VCaP (cell line): ENCODE measurements around the gene KIAA0930.

Experiments used
- H3K27ac ChIP-seq: fragments of 450-650 bp; 2 replicates; pipeline ENCODE4 v1.5.1; 2017
- TF ChIP-seq, protein P1 (sequence below): fragments of 450-650 bp; conservative IDR thresholded peaks from 2 replicates; pipeline ENCODE4 v1.5.1; 2017; ENCODE audit warnings: mild to moderate bottlenecking, moderate library complexity

The KIAA0930 gene

DNA sequence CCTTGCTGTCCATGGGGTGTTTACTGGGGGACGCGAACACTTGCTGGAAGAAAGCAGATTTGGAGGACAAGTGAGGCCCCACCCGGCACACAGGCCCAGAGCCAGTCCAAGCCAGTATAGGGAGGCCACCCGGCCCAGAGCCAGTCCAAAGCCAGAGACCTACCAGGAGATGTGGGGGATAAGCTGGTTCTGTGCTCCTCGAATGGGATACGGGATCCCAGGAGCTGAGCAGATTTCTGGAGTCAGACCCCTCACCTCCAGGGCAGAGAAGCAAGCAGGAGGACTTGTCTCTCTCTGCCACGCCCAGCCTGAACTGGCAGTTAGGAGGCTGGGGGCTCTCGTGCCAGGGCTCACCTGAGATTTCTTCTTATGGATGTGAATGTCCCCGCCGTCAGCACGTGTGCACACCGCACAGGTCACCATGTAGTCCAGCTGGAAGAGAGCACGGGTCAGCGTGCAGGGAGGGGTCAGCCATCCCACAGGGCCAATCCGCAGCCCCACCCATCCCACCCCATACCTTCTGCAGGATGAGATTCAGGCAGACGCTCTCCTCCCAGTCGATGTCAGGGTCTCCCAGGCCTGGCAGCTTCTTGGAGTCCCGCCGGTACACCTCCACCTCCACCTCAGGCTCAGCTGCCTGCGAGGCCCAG lies 35.3 kb downstream of the KIAA0930 start:
- H3K27ac ChIP-seq = no peak overlapping the region
- TF ChIP-seq, protein P1, sequence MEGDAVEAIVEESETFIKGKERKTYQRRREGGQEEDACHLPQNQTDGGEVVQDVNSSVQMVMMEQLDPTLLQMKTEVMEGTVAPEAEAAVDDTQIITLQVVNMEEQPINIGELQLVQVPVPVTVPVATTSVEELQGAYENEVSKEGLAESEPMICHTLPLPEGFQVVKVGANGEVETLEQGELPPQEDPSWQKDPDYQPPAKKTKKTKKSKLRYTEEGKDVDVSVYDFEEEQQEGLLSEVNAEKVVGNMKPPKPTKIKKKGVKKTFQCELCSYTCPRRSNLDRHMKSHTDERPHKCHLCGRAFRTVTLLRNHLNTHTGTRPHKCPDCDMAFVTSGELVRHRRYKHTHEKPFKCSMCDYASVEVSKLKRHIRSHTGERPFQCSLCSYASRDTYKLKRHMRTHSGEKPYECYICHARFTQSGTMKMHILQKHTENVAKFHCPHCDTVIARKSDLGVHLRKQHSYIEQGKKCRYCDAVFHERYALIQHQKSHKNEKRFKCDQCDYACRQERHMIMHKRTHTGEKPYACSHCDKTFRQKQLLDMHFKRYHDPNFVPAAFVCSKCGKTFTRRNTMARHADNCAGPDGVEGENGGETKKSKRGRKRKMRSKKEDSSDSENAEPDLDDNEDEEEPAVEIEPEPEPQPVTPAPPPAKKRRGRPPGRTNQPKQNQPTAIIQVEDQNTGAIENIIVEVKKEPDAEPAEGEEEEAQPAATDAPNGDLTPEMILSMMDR = no peak

DNA sequence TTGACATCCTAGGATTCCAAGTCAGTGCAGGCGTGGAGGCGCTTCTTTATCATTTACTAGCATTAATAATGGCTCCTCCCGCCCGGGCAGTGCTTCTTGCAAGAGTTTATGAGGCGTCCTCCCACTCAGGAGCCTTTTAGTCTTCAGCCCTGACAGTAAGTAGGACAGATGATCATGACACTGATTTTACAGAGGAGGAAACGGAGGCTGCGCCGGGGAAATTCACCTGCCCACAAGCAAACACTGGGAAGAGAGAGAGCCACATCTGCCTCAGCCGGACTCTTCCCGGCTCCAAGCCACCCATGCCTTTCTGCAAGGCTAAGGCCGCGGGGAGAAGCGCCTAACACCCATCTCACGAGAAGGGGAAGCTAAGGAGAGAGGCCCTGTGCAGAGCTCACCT lies 35.9 kb downstream of the KIAA0930 start:
- TF ChIP-seq, protein P1 = no peak
- H3K27ac ChIP-seq = no peak overlapping the region

DNA sequence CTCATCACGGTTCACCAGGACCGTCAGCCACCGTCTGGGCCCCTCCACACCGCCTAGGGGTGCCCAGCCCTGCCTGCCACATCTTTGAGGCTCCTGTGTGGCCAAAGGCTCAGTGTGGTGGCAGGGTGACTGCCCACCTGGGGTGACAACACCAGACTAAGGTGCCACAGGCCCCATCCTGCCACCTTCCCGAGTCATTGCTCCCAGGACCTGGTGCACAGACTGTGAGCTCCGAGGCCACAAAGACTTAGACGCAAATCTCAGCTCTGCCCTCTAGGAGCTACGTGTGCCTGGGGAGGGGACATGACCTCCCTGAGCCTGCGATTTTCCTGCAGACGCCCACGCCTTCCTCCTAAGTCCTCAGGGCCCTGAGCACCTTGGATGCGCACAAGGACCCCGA lies 36.5 kb downstream of the KIAA0930 start:
- no peak overlapping the region for H3K27ac ChIP-seq
- TF ChIP-seq, protein P1 = no peak

DNA sequence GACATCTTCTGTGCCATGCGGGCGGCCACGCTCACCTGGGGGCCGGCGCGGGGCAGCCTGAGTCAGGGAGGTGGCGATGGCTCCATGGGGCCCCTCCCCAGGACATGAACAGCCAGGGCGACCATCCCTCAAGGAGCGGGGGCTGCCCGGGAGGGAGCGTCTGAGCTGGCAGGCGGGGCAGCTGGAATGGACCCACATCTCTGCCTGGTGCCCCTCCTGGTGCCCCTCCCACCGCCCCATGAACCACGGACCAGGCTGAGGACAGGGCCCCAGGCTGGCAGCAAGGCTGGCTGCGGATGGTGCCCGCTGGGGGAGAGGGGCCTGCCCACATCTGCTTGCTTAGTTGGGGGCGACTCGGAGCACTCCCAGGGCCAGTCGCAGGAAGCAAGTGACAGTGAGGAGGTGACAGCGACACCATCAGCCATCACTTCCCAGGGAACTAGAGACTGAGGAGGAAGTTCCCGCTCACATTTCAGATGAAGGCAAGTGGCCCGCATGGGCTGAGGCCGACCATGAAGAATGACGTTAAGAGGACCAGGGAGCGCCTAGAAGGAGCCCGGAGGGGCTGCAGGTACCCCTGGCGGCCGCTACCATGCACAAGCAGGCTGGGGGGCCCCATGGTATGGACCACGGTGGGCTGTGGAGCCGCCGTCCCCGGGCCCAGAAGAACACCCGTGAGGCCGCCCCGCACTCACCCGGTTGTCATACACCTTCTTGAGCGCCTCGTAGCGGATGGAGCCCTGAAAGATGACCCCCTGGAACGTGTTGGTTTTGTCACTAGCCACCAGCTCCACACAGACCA lies 37.3 kb downstream of the KIAA0930 start:
- TF ChIP-seq, protein P1 = no peak
- H3K27ac ChIP-seq = no peak overlapping the region

DNA sequence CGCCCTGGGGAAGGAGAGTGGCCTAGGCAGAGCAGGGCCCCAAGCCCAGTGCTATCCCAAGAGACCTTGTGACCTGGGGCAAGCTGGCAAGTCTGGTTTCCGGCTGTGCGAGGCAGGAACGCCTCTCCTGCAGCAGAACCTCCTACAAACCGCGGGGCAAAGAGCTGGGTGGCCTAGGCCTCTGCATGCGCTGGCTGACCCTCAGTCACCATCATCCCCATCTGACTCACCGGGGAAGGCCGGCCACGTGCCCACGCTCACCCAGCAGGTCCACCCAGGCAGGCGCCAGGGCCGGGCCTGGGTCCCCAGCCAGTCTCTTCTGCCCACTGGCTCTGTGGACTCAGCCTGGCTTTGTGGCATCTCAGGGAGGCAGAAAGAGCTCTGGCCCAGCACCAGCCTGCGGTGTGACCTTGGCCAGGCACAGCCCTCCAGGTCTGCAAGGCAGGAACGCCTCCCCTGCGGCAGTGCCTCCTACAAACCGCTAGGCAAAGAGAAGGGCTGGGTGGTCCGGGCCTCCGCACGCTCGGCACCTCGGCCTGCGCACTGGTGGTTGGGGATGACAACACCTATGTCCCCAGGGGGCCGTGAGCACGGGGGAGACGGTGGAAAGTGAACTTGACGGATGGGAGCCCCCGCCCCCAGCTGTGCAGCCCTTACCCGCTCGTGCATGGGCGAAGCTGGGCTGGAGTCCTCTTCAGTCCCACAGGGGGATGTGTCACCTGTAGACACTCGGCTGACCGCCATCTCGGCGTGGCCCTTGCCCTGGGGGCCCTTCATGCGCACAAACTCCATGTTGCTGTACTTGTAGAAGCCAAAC lies 38.2 kb downstream of the KIAA0930 start:
- TF ChIP-seq, protein P1 = no peak
- peak overlapping the region; percentile 36 for H3K27ac ChIP-seq

DNA sequence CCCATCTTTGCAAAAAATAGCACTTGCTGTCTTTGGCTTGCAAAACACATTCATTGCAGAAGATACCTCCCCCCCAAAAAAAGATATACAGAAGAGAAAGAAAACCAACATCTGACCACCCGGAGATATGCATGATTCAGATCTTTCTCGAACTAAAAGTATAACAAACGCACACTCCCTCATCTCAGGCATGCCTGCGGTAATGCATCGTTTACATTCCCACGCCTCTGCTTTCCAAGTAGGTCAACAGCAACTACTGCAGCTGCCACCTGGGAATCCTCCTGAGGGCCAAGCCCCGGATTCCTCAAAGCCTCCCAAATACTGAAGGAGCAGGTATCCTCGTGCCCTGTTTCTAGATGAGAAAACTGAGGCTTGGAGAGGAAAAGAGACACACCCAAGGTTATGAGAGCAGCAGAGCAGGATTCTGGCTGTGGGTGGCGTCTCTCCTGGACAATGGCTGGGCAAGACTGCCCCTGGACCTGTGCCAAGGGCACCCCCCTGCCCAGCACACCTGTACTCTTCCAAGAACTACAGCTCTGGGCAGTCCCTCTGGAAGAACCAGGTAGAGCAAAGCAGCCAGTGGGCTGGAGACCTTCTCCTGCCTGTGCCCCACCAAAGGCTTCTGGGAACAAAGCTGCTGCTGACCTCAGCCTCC lies 38.9 kb downstream of the KIAA0930 start:
- H3K27ac ChIP-seq = peak overlapping the region; percentile 36

More for the DNA sequence above, 38.9 kb downstream of the KIAA0930 start:
- TF ChIP-seq, protein P1 = no peak
